Right lobe of liver (tissue), 6 donors: Measurements from ENCODE around the gene TRIM23. TPM values are rescaled to one million over a fixed set of nuclear protein-coding genes. Genes with fewer than 3 reads are reported as not detected.

Experiments used
- ATAC-seq, 4 donors: fragments of 200-7000 bp; cut with Tn5 transposase; one replicate each; pipeline ENCODE4 v1.9.1; 2020; ENCODE audit warnings: mild to moderate bottlenecking in 4 of 4, moderate library complexity in 4 of 4
- DNase-seq, 3 donors: peaks; one replicate each; pipeline ENCODE4 v3.0.0-alpha.2; 2020
- H3K27ac ChIP-seq, 3 donors: fragments of 200-600 bp; one replicate each; pipeline ENCODE4 v1.8.0; 2022
- H3K27me3 ChIP-seq, 2 donors: fragments of 200-600 bp; one replicate each; pipeline ENCODE4 v1.8.0; 2022
- H3K36me3 ChIP-seq, 4 donors: fragments of 200-600 bp; sonication (generic) in 1 of 4; one replicate each; pipeline versions ENCODE4 v1.5.1 to v1.8.0; 2017 to 2022; ENCODE audit warnings: control low read depth in 1 of 4
- H3K4me1 ChIP-seq, 4 donors: fragments of 200-600 bp; sonication (generic) in 1 of 4; one replicate each; pipeline versions ENCODE4 v1.5.1 to v1.8.0; 2017 to 2022; ENCODE audit warnings: control low read depth in 1 of 4
- H3K4me3 ChIP-seq, 3 donors: fragments of 200-600 bp; one replicate each; pipeline ENCODE4 v1.8.0; 2022
- H3K9me3 ChIP-seq, 4 donors: fragments of 200-600 bp; sonication (generic) in 1 of 4; one replicate each; pipeline versions ENCODE4 v1.5.1 to v1.8.0; 2017 to 2022; ENCODE audit warnings: control low read depth in 1 of 4
- POLR2A ChIP-seq: fragments of 450-650 bp; IDR thresholded peaks from one replicate; pipeline ENCODE4 v1.6.1; 2017; ENCODE audit warnings: antibody characterized with exemption, mild to moderate bottlenecking
- WGBS: methylation state at CpG from one replicate; pipeline ENCODE4 v1.1.6; 2018; ENCODE audit warnings: low coverage, low lambda C conversion rate; ENCODE audit not compliant: insufficient coverage; ENCODE audit errors: missing lambda C conversion rate; 5-methylcytosine and 5-hydroxymethylcytosine counted together
- intact Hi-C, 2 donors: fragments of 100-400 bp; cut with DNase I; formaldehyde crosslinking; loops; one replicate each; pipeline versions ENCODE4 v1.11.2 to v1.14.1; 2022
- long read RNA-seq: library from polyadenylated mRNA; unstranded; transcript quantifications from one replicate; pipeline ENCODE4 v2.0.0, GENCODE V29; 2019
- total RNA-seq, 6 experiments: library from RNA; depleted of rRNA in 2 of 6; stranded (reverse); fragments of >200 nt in 2 of 6; fragmentation: NEBNext Ultra II Directional in 3 of 6; extraction: Animal tissue kit (Norgen Biotek cat#: 25700) in 3 of 6; gene quantifications; one replicate each; pipeline versions ENCODE4 v1.1.0 to v1.2.4, GENCODE V29; 2016 to 2023
- TF ChIP-seq, protein P1 (sequence below), 4 donors: fragments of 200-600 bp in 3 of 4; fragments of 450-650 bp in 1 of 4; IDR thresholded peaks; one replicate each; pipeline versions ENCODE4 v1.5.1 to v1.8.0; 2016 to 2022; ENCODE audit warnings: antibody characterized with exemption in 4 of 4, mild to moderate bottlenecking in 2 of 4
- donor health status: DM: no; HTN: yes; CAD: no.
- donor health status: DM: no; HTN: no; CAD: no.
- donor health status: DM: no; HTN: no; CAD: no.
- donor health status: DM: no; HTN: yes; CAD: no.
- donor health status: DM: no; HTN: yes; CAD: no.

Gene TRIM23
- 10 to 100 TPM in 1 of 6 experiments, 1 to 10 TPM in 5; 3.7 to 10.1 (median 7.6) TPM for total RNA-seq
- long read RNA-seq, full-length matches to known transcripts = 1 of 1 reads
- long read RNA-seq, partial matches to known transcripts = 0 of 1 reads
- long read RNA-seq, other reads (novel, unspliced or antisense) = 0 of 1 reads

- Histone ChIP-seq H3K4me1 (peaks cover 0 to 23% (median 9%) of the 10 kb centered on the region in 4 donors), H3K4me3 (peak within 1 kb of the TSS; percentile 71 to 91 (median 87)), H3K36me3 (no peaks in the 10 kb centered on the region), H3K27ac (peak within 1 kb of the TSS; percentile 46 to 79 (median 69)), H3K27me3 (no peaks in the 10 kb centered on the region), H3K9me3 (no peaks in the 10 kb centered on the region)
- TF ChIP-seq, protein P1, sequence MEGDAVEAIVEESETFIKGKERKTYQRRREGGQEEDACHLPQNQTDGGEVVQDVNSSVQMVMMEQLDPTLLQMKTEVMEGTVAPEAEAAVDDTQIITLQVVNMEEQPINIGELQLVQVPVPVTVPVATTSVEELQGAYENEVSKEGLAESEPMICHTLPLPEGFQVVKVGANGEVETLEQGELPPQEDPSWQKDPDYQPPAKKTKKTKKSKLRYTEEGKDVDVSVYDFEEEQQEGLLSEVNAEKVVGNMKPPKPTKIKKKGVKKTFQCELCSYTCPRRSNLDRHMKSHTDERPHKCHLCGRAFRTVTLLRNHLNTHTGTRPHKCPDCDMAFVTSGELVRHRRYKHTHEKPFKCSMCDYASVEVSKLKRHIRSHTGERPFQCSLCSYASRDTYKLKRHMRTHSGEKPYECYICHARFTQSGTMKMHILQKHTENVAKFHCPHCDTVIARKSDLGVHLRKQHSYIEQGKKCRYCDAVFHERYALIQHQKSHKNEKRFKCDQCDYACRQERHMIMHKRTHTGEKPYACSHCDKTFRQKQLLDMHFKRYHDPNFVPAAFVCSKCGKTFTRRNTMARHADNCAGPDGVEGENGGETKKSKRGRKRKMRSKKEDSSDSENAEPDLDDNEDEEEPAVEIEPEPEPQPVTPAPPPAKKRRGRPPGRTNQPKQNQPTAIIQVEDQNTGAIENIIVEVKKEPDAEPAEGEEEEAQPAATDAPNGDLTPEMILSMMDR (IDR thresholded peaks at IDR 0.05) = no peak
- TF ChIP-seq POLR2A = peak; percentile 28
- intact Hi-C loops = no loop called here
- DNase-seq = peak; percentile 91 to 94 (median 94)
- peak; percentile 96 to 99 (median 98) for ATAC-seq
- 0% methylated on average over 15 of the region's 32 CpGs for WGBS
These were observed at the start of gene TRIM23 for GRCh38 chr5:65624025-65624570. Gene TRIM23, minus strand, starts transcription at chr5:65624333. Its CDS starts 59 bp downstream, at chr5:65624274.

DNA sequence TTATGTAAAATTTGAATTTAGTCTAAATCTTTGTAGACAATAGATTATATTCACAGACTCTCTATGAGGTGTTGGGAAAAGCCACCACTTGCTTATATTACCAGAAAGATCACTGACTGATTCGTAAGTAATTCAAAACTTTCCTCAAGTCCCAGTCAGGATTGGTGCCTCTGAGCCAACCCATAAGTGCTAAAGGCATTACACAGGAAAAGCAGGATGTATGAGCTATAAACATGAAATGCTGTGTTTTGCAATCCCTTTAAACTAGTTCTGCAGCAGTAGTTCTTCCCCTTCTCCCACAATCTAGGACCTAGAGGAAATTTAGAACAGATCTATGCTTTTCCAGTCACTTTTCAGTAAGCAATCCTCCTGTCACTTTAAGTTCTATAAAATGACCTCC is 48.7 kb upstream of the TRIM23 start:
- intact Hi-C loops = no loop called here
- H3K4me3 ChIP-seq = no peak overlapping the region
- TF ChIP-seq POLR2A = no peak
- TF ChIP-seq, protein P1 (IDR thresholded peaks at IDR 0.05) = no peak
- WGBS = 80% methylated on average over 1 of the region's 1 CpG
- H3K27me3 ChIP-seq = no peaks in the 10 kb centered on the region
- no peak overlapping the region for H3K27ac ChIP-seq
- ATAC-seq (no peak), DNase-seq (no peak)
- no peaks in the 10 kb centered on the region for H3K4me1 ChIP-seq
- H3K9me3 ChIP-seq = no peaks in the 10 kb centered on the region
- H3K36me3 ChIP-seq = no peaks in the 10 kb centered on the region

GRCh38 chr5:65668696-65669095 is 44.6 kb upstream of the TRIM23 start:
- no peak for ATAC-seq

GRCh38 chr5:65663804-65664521 is 39.8 kb upstream of the TRIM23 start:
- Histone ChIP-seq H3K27me3 (no peaks in the 10 kb centered on the region), H3K36me3 (peaks cover 0 to 10% (median 0%) of the 10 kb centered on the region in 4 donors), H3K9me3 (no peaks in the 10 kb centered on the region), H3K4me3 (no peak overlapping the region), H3K4me1 (no peaks in the 10 kb centered on the region), H3K27ac (no peak overlapping the region)
- DNase-seq = no peak
- intact Hi-C loops = no loop called here
- ATAC-seq = no peak
- 100% methylated on average over 1 of the region's 1 CpG for WGBS
- TF ChIP-seq, protein P1 (IDR thresholded peaks at IDR 0.05) = peak; percentile 22 to 35 (median 30)
- no peak for TF ChIP-seq POLR2A

More at GRCh38 chr5:65668696-65669095, 44.6 kb upstream of the TRIM23 start:
- Histone ChIP-seq H3K36me3 (peaks cover 0 to 7% (median 0%) of the 10 kb centered on the region in 4 donors), H3K4me3 (no peak overlapping the region), H3K4me1 (no peaks in the 10 kb centered on the region), H3K27ac (no peak overlapping the region), H3K27me3 (no peaks in the 10 kb centered on the region), H3K9me3 (no peaks in the 10 kb centered on the region)
- no peak for DNase-seq
- TF ChIP-seq, protein P1 (IDR thresholded peaks at IDR 0.05) = no peak
- TF ChIP-seq POLR2A = no peak
- intact Hi-C loops = no loop called here
- 79% methylated on average over 7 of the region's 7 CpGs for WGBS
